ENCODE results near the gene UBR3.

The UBR3 gene

GRCh38 chr2:170019060-170019805 lies 192.0 kb downstream of the UBR3 start:
- TF ChIP-seq CTCF (IDR thresholded peaks at IDR 0.05; ENCODE audit: low read depth, low read length), result no peak

GRCh38 chr2:170020777-170021176 lies 193.5 kb downstream of the UBR3 start:
- no peak for TF ChIP-seq CTCF (IDR thresholded peaks at IDR 0.05; ENCODE audit: low read depth, low read length)
- DNase-seq (ENCODE audit: extremely low read depth, low read depth), result no peak

More at GRCh38 chr2:170019060-170019805, 192.0 kb downstream of the UBR3 start:
- DNase-seq (ENCODE audit: extremely low read depth, low read depth), result no peak

- no peak for TF ChIP-seq CTCF (IDR thresholded peaks at IDR 0.05; ENCODE audit: low read depth, low read length)
- DNase-seq (ENCODE audit: extremely low read depth, low read depth), result peak; percentile 56
These were observed 195.4 kb downstream of the UBR3 start for GRCh38 chr2:170022692-170023091.

DNA sequence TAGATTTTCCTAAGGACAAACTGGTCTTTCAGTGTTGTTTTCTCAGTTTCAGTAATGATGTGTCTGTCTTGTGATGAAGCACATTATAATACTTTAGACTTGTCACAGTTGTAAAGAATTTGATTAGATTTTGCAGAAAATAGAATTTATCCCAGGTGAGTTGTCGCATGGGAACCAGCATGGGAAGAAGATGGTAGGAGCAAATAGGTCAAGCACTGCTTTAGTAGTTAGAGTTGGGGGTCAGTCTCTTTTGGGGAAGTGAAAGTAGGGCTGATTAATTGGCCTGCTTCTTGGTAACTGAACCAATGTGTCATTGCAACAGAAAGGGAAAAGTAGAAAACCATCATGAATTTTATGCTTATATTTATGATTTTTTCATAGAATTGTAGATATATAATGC lies 197.5 kb downstream of the UBR3 start:
- no peak for DNase-seq (ENCODE audit: extremely low read depth, low read depth)
- TF ChIP-seq CTCF (IDR thresholded peaks at IDR 0.05; ENCODE audit: low read depth, low read length), result no peak

DNA sequence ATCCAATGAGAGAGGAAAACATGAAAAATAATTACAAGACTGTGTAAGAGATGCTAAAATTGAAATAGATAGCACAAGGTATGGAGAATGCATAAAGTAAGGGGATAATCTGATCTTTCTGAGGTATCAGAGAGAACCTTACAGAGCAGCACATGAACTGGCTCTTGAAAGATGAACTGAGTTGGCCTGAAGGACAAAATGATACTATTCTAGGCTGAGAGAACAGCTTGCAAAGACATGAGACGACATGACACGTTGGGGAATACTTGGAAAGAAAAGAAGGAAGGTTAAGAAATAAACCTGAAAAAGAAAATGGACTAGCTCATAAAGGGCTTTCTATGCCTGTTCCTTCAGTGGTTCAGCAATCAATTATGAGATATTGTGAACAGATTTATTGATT lies 198.0 kb downstream of the UBR3 start:
- DNase-seq (ENCODE audit: extremely low read depth, low read depth), result no peak
- no peak for TF ChIP-seq CTCF (IDR thresholded peaks at IDR 0.05; ENCODE audit: low read depth, low read length)

DNA sequence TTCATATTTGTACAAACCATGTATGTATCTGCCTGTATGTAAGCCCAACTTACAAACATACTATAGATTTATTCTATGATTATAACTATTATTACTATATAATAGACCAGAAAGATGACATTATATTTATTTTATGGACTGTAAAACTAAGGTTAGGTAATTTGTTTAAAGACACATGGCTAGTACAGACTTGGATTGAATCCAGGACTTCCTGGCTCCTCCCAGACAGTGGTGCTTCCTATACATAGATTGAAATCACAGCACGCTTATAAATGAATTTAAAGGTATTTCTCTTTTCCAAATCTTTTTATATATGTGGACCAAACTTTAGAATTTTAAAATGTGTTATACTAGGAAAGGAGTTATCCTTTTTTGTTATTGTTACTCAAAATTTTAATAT lies 199.1 kb downstream of the UBR3 start:
- TF ChIP-seq CTCF (IDR thresholded peaks at IDR 0.05; ENCODE audit: low read depth, low read length), result no peak
- no peak for DNase-seq (ENCODE audit: extremely low read depth, low read depth)

DNA sequence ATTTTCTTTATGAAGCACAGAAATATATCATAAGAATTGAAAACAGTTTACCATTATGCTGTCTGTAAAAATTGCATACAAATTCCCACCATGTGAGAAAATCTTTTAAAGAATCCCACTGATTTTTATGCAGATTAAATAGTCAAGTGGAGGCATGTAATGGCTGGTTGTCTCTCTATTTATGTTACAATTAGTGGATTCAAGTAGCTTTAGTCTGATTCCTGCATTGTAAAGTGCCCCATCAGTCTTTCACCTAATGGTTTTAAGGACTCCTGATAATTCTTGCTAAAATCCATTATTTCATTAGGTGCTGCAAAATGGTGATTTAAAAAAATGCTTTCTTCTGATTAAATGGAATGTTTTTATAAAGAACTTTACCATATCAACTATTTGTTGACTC lies 202.3 kb downstream of the UBR3 start:
- TF ChIP-seq CTCF (IDR thresholded peaks at IDR 0.05; ENCODE audit: low read depth, low read length), result no peak
- no peak for DNase-seq (ENCODE audit: extremely low read depth, low read depth)

Data from AG09319 (cell line).